ENCODE data around the gene ANKMY2. TPM values are rescaled to one million over a fixed set of nuclear protein-coding genes. Genes with fewer than 3 reads are reported as not detected.
"Not testable (repeated sequence)": the region's sequence is repeated elsewhere in the genome, so short reads cannot be mapped to it uniquely, and the experiment has no call there.

The ANKMY2 gene
- total RNA-seq, 1 experiment from 2014 or later: 23.9 TPM

DNA sequence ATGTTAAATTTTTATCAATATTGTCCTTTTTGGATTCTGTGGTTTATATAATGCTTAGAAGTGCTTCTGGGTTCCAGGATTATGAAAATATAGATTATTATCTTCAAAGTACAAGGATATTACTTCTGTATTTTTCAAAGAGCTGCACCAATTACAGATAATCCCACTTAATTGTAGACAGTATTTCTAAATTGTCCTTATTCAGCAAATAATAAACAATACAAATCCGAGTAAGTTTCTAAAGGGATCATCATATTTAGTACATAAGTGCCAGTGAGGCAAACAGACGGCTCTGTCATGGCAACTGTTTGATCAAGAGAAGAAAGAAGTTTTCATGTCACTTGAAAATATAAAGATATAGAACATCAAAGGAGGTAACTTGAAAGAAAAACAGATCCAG is 19.2 kb downstream of the ANKMY2 start:
- Histone ChIP-seq H3K27ac (no peak overlapping the region), H3K9me3 (replicated peaks) (no peaks in the 10 kb centered on the region), H3K4me1 (replicated peaks) (no peaks in the 10 kb centered on the region), H3K36me3 (peaks cover 34% of the 10 kb centered on the region), H3K27me3 (replicated peaks) (no peaks in the 10 kb centered on the region), H3K4me3 (no peak overlapping the region)
- DNase-seq (ENCODE audit: low read depth in 1 of 2, low spot score in 2 of 2): no peak

DNA sequence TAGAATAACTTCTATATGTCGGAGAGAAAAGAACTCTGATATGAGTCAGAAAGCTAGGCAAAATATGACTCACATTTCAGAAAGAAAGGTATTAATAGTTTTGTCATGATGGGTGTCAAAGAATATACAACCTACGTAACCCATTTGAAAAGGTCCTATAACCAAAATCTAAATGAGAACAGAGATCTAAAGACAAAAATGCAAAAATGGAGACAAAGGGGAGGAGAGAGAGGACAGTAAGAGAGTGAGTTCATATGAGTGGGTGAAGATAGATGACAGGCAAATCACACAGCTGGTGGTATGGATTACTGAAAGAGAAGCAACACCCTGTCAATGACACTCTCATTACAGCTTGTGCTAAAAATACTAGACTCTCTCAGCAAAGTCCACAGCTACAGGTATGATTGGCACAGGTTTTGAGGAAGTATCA is 25.6 kb downstream of the ANKMY2 start:
- H3K4me3 ChIP-seq: no peak overlapping the region
- H3K27ac ChIP-seq: no peak overlapping the region
- H3K9me3 ChIP-seq (replicated peaks): peaks cover 4% of the 10 kb centered on the region; the same call in 1 of the 2 replicates
- no peaks in the 10 kb centered on the region for H3K27me3 ChIP-seq (replicated peaks)
- peaks cover 3% of the 10 kb centered on the region for H3K4me1 ChIP-seq (replicated peaks)
- no peak for DNase-seq (ENCODE audit: low read depth in 1 of 2, low spot score in 2 of 2)
- peaks cover 63% of the 10 kb centered on the region for H3K36me3 ChIP-seq

DNA sequence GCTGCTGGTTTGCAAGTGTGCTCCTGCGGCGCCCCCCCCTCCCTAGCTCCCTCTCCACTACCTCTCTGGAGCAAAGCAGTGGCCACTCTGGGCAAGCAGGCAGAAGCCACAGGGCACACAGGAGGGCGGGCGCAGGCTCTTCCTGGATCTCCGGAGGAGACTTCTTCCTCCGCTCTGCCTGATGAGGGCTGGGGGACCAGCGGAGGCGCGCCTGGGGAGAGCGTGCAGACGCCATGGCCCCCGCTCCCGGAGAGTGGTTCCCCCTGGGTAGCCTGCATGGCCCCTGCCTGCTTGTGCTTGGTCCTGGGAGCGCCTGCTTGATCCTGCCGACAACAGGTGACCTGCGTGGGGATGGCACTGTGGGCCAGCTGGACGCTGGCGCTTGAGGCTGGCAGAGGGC is 29.0 kb downstream of the ANKMY2 start:
- Histone ChIP-seq H3K4me3 (no peak overlapping the region), H3K27me3 (replicated peaks) (no peaks in the 10 kb centered on the region), H3K36me3 (peaks cover 59% of the 10 kb centered on the region), H3K9me3 (replicated peaks) (peaks cover 4% of the 10 kb centered on the region; the same call in 1 of the 2 replicates), H3K4me1 (replicated peaks) (peaks cover 3% of the 10 kb centered on the region), H3K27ac (no peak overlapping the region)
- no peak for DNase-seq (ENCODE audit: low read depth in 1 of 2, low spot score in 2 of 2)

DNA sequence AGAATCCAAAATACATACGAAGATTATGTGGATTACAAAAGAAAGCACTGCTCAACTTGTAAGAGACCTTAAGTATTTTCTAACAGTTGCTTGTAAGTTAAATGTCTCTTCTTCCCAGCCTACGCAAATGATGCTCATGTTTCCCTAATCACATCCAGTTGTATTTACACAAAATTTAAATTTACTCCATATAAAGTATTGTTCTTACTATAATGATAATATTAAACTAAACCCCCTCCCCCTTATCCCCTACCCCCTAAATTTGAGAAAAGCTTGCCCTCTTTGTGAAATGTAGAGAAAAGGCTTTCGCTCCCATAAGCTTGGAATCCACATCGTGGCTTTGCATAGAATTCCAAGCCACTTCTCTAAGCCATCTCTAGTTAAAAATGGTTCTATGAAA is 29.4 kb downstream of the ANKMY2 start:
- Histone ChIP-seq H3K4me1 (replicated peaks) (peaks cover 3% of the 10 kb centered on the region), H3K36me3 (peaks cover 58% of the 10 kb centered on the region), H3K27me3 (replicated peaks) (no peaks in the 10 kb centered on the region), H3K9me3 (replicated peaks) (peaks cover 4% of the 10 kb centered on the region; the same call in 1 of the 2 replicates), H3K4me3 (no peak overlapping the region), H3K27ac (no peak overlapping the region)
- DNase-seq (ENCODE audit: low read depth in 1 of 2, low spot score in 2 of 2): no peak

DNA sequence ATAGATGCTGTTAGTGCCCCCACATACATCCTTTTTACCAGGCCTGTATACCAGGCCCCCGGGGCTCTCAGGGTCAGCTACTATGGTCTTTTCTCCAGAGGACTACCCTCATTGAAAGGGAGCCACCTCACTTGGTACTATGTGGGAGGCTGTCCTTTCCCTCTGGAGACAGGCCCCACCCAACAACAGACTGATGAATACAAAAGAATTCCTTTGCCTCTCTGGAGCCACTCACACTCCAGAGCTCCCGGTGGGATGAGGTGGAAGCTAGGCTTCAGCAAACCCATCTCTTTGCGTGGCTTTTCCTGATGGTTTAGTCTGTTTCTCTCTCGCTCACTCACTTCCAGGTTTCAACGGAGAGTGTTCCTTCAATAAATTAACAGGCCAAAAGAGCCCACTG is 30.3 kb downstream of the ANKMY2 start:
- no peak overlapping the region for H3K27ac ChIP-seq
- no peaks in the 10 kb centered on the region for H3K27me3 ChIP-seq (replicated peaks)
- DNase-seq (ENCODE audit: low read depth in 1 of 2, low spot score in 2 of 2): no peak
- H3K36me3 ChIP-seq: peaks cover 56% of the 10 kb centered on the region
- peaks cover 3% of the 10 kb centered on the region for H3K4me1 ChIP-seq (replicated peaks)
- peaks cover 2% of the 10 kb centered on the region; the same call in 1 of the 2 replicates for H3K9me3 ChIP-seq (replicated peaks)
- H3K4me3 ChIP-seq: no peak overlapping the region

DNA sequence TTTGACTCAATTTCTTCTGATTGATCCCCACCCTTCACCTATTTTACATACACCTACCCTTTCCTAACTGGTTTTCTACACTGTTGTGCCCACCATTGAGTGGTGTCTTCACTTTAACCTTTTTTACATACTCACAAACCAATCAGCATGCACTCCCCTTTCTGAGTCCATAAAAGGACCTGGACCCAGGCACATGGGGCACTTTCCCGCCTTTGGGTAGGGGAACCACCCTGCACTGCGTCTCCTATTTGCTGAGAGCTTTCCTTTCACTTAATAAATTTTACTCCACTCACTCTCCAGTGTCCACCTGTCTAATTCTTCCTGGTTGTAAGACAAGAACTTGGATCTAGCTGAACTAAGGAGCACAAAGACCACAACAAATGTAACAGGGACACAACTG is 33.8 kb downstream of the ANKMY2 start:
- DNase-seq (ENCODE audit: low read depth in 1 of 2, low spot score in 2 of 2): no peak
- H3K9me3 ChIP-seq (replicated peaks): no peaks in the 10 kb centered on the region
- no peaks in the 10 kb centered on the region; the same call in 1 of the 2 replicates for H3K4me1 ChIP-seq (replicated peaks)
- H3K27ac ChIP-seq: no peak overlapping the region
- H3K27me3 ChIP-seq (replicated peaks): no peaks in the 10 kb centered on the region
- peaks cover 49% of the 10 kb centered on the region for H3K36me3 ChIP-seq
- H3K4me3 ChIP-seq: no peak overlapping the region

DNA sequence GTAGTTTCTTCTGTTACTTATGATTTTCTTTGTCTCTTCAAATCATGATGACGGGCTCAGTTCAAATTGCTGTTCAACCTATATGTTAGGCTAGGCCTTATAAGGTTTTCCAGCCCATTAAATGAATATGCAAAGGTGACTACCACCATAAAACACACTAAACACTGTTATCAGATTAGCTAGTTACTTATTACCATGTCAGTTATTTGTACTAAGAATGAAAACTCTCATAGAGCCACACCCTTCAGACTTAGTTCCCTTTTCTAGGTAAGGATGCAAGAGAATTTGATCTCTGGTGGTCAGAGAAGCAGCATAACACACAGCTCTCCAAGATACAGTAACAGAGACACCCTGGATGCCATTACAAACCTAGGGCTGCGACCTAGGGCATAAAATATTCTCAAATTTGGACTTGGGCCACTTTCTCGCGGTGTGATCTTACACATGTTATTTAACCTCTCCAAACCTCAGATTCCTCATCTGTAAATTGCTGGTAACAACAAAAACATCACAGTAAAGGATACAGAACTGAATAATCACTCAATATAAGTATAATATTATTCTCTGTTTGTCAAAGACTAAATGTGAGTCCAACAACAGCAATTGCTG is 35.6 kb downstream of the ANKMY2 start:
- DNase-seq (ENCODE audit: low read depth in 1 of 2, low spot score in 2 of 2): no peak
- Histone ChIP-seq H3K9me3 (replicated peaks) (no peaks in the 10 kb centered on the region), H3K27ac (no peak overlapping the region), H3K27me3 (replicated peaks) (no peaks in the 10 kb centered on the region), H3K36me3 (peaks cover 46% of the 10 kb centered on the region), H3K4me1 (replicated peaks) (no peaks in the 10 kb centered on the region), H3K4me3 (no peak overlapping the region)

DNA sequence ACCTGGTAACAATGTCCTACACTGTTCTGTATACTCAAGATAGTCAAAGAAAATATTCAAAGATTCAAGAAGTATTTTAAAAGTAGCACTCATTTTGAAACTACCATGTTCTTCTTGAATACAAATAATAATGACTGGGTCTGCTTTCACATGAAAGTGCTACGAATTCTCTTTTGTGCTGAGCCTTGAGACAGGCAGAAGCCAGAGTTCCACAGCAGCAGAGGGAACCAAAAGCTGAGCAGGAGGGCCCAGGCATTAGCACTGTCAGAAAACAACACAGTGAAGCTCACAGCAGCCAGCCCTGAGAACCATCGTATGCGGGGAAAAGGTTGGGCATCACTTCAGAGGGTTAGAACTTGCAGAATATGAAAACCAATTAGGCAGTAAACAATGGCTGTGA is 38.9 kb downstream of the ANKMY2 start:
- Histone ChIP-seq H3K27ac (no peak overlapping the region), H3K27me3 (replicated peaks) (no peaks in the 10 kb centered on the region), H3K36me3 (peaks cover 56% of the 10 kb centered on the region), H3K9me3 (replicated peaks) (no peaks in the 10 kb centered on the region), H3K4me1 (replicated peaks) (no peaks in the 10 kb centered on the region), H3K4me3 (no peak overlapping the region)
- DNase-seq (ENCODE audit: low read depth in 1 of 2, low spot score in 2 of 2): no peak

DNA sequence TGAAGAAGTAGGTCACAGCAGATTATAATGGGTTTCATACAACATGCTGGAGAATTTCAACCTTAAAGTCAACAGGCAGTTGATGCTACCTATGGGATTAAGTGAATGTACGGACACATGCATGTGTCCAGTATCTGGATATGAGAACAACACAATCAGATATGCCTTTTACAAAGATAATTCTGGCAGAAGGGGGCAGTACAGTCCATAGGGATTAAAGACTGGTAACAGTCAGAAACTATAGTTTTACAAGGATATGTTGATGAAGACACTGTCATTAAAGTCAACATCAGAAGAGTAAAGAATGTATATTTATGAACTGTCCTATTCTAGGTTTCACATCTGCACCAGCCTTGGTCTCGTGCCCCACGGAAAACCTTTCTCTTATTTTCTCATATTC is 41.5 kb downstream of the ANKMY2 start:
- no peaks in the 10 kb centered on the region for H3K9me3 ChIP-seq (replicated peaks)
- H3K27ac ChIP-seq: no peak overlapping the region
- no peak for DNase-seq (ENCODE audit: low read depth in 1 of 2, low spot score in 2 of 2)
- no peak overlapping the region for H3K4me3 ChIP-seq
- peaks cover 56% of the 10 kb centered on the region for H3K36me3 ChIP-seq
- no peaks in the 10 kb centered on the region for H3K4me1 ChIP-seq (replicated peaks)
- H3K27me3 ChIP-seq (replicated peaks): no peaks in the 10 kb centered on the region

DNA sequence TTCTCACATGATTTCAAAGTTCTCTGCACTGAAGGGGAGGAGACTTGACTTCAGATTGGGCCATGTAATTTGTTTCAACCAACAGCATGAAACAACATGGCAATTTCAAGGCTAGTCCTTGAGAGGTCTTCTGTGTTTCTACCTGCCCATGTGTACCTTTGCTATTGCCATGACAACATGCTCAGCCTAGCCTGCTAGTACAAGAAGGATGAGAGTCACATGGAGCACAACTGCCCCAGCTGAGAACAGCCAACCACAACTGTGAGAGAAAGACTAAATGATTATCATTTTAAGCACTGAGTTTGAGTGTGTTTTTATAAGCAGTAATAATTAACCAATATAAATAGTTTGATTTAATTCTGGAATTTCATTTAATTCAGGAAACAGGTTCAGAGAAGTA is 41.9 kb downstream of the ANKMY2 start:
- H3K27ac ChIP-seq: no peak overlapping the region
- DNase-seq (ENCODE audit: low read depth in 1 of 2, low spot score in 2 of 2): no peak
- no peaks in the 10 kb centered on the region for H3K9me3 ChIP-seq (replicated peaks)
- peaks cover 59% of the 10 kb centered on the region for H3K36me3 ChIP-seq
- no peak overlapping the region for H3K4me3 ChIP-seq
- no peaks in the 10 kb centered on the region for H3K4me1 ChIP-seq (replicated peaks)
- no peaks in the 10 kb centered on the region for H3K27me3 ChIP-seq (replicated peaks)

DNA sequence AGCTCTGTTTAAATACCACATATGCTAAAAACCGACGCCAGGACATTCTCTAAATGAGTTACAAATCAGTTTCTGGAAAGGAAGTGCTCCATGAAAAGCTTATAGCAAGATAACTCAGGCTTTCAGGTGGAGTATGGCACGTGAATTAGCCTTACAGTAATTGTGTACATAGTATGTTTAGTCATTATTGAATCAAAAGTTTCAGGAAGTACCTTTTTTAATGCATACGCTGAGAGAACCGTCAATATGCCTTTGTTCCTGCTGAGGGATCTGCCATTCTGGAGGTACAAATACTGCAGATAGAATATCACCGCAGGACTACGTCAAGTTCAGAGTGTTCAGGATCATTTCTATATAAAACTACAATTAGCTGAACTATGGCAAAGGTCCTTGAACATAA is 45.7 kb downstream of the ANKMY2 start:
- DNase-seq (ENCODE audit: low read depth in 1 of 2, low spot score in 2 of 2): no peak
- H3K36me3 ChIP-seq: peaks cover 44% of the 10 kb centered on the region
- H3K4me1 ChIP-seq (replicated peaks): no peaks in the 10 kb centered on the region
- no peak overlapping the region for H3K4me3 ChIP-seq
- H3K27me3 ChIP-seq (replicated peaks): no peaks in the 10 kb centered on the region
- no peaks in the 10 kb centered on the region for H3K9me3 ChIP-seq (replicated peaks)
- no peak overlapping the region for H3K27ac ChIP-seq

DNA sequence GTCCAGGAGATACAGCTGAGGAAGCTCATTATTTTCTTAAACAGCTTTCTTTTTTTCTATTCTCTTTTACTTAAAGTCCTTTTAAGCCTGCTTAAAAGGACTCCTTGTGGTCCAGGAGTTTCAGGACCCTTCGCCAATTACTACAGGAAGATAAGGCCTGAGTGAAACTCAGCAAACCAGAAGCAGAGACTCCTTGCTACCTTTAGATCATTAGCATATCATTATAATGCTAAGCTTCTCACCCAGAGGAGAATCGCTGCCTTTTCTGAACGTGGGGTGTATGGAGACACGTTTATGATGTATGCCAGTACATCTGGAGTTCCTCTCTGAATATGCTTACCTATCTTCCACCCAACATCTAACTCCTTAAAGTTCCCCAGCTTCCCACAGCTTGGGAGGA is 47.5 kb downstream of the ANKMY2 start:
- H3K4me3 ChIP-seq: no peak overlapping the region
- H3K27me3 ChIP-seq (replicated peaks): no peaks in the 10 kb centered on the region
- H3K9me3 ChIP-seq (replicated peaks): no peaks in the 10 kb centered on the region
- DNase-seq (ENCODE audit: low read depth in 1 of 2, low spot score in 2 of 2): no peak
- H3K4me1 ChIP-seq (replicated peaks): no peaks in the 10 kb centered on the region
- H3K36me3 ChIP-seq: peaks cover 26% of the 10 kb centered on the region
- no peak overlapping the region for H3K27ac ChIP-seq

DNA sequence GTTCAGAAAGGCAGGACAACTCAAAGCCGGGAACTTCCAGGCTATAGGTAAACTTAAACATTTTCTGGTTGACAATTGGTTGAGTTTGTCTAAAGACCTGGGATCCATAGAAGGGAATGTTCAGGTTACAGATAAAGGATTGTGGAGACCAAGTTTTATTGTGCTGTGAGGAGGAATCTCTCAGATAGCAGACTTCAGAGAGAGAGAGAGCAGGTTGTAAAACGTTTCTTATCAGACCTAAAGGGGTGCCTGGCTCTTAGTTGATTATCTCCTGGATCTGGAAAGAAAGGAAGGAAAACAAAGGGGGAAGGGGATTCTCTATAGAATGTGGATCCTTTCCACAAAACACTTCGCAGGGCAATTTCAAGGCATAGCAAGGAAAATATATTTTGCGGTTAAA is 50.0 kb downstream of the ANKMY2 start:
- H3K27ac ChIP-seq; H3K9me3 ChIP-seq (replicated peaks); DNase-seq (ENCODE audit: low read depth in 1 of 2, low spot score in 2 of 2); H3K4me1 ChIP-seq (replicated peaks); H3K27me3 ChIP-seq (replicated peaks); H3K4me3 ChIP-seq; H3K36me3 ChIP-seq: not testable (repeated sequence)

DNA sequence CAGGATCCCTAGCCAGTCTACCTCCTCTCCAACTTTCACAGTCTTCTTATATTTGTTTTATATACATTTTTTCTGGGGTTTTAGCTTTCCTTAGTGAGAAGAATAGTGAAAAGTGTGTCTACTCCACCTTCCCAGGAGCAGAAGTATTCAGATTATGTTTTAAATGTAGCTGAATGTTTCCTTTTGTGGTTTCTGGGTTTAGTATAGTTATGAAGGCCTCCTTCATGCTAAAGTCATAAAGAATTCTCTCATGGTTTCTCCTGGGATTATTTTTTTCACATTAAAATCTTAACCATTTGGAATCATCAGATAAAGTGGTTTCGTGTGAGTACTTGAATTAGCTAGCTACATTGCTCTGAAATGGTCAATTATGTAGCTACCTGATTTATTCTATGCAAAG is 50.9 kb downstream of the ANKMY2 start:
- Histone ChIP-seq H3K27me3 (replicated peaks) (no peaks in the 10 kb centered on the region), H3K36me3 (peaks cover 5% of the 10 kb centered on the region), H3K9me3 (replicated peaks) (no peaks in the 10 kb centered on the region), H3K4me3 (no peak overlapping the region), H3K4me1 (replicated peaks) (no peaks in the 10 kb centered on the region), H3K27ac (no peak overlapping the region)
- no peak for DNase-seq (ENCODE audit: low read depth in 1 of 2, low spot score in 2 of 2)

DNA sequence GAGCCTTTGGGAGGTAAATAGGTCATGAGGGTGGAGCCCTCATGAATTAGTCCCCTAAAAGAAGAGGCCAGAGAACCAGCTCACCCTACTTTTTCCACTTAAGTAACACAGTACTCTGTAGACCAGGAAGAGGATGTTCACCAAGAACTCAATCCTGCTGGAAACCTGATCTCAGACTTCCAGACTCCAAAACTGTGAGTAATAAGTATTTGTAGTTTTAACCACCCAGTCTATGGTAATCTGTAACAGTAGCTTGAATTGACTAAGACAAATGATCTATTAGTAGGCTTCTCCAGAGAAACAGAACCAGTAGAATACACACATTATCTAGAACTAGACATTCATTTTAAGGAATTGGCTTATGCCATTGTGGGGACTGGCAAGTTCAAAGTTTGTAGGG is 51.5 kb downstream of the ANKMY2 start:
- Histone ChIP-seq H3K27me3 (replicated peaks) (no peaks in the 10 kb centered on the region), H3K27ac (no peak overlapping the region), H3K9me3 (replicated peaks) (no peaks in the 10 kb centered on the region), H3K36me3 (0 out of 2 replicates have a peak, but pooled peaks cover 3% of the 10 kb centered on the region), H3K4me3 (no peak overlapping the region), H3K4me1 (replicated peaks) (no peaks in the 10 kb centered on the region)
- DNase-seq (ENCODE audit: low read depth in 1 of 2, low spot score in 2 of 2): no peak

Data from SJSA1 (cell line).